LoVo (cell line): ENCODE measurements around the gene CREB3.

Experiments
- DNase-seq: peaks from one replicate; pipeline ENCODE4 v3.0.0-alpha.2; 2016; ENCODE audit warnings: low spot score

Gene CREB3

DNA sequence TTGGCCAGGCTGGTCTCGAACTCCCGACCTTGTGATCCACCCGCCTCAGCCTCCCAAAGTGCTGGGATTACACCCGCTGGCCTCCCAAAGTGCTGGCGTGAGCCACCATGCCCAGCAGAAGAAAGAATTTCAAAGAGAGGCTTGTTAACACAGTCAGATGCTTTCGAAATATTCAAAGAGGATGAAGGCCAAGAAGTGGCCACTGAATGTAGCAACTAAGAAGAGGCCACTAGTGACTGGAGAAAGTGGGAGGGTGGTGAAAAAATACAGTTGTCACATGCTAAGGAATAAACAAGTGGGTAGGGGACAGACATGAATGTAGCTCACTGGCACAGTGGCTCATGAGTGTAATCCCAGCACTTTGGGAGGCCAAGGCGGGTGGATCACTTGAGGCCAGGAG lies 29.8 kb upstream of the CREB3 start:
- no peak for DNase-seq

DNA sequence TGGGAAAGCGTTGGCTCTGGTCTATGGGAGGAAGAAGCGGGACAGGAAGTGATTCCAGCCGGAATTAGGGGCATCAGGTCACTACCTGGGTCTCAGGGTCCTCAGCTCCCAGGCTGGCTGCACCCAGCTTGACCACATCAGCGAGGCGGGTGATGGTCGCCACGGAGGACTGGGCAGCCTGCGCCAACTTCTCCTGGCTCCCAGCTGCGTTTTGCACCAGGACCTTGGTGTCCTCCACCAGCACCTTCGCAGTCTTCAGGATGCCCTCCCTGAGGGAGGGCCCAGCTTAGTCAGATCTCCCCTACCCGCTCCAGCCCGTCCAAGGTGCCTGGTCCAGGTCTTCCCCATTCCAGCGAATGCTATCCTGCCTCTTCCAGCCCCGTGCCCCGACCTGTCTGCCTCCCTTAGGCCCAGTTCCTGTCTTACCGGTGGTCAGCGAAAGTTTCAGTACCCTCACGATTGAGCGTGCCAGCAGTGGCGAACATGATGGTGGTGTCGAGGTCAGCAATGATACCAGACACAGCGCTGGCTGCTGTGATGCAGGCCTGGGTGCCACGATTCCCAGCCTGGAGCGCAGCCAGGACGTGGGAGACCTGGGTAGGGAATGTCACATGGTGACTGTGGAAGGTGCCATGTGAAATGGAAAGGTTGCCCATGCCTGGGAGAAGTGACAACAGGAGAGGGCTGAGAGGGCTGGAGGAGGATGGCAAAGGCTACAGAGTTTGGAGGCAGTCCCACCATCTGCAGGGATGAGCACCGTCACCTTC lies 28.4 kb upstream of the CREB3 start:
- DNase-seq = no peak

DNA sequence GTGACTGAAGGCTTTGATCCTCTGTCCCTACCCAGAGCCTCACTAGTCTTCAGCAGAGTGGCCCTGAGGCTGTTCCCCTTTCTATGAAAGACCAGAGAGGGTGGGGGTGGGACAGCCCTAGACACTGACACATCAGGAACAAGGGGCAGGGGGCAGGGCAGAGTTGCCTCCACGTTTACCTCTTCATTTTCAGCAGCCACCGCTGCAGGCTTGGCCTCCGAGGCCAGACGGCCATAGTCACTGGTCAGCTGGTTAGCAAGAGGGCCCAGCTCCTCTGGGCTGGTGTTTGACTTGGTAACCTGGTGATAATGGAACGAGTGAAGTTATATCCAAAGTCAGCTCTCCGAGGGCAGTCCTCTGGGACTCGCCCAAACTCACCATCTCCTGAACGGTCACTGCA lies 27.1 kb upstream of the CREB3 start:
- no peak for DNase-seq

DNA sequence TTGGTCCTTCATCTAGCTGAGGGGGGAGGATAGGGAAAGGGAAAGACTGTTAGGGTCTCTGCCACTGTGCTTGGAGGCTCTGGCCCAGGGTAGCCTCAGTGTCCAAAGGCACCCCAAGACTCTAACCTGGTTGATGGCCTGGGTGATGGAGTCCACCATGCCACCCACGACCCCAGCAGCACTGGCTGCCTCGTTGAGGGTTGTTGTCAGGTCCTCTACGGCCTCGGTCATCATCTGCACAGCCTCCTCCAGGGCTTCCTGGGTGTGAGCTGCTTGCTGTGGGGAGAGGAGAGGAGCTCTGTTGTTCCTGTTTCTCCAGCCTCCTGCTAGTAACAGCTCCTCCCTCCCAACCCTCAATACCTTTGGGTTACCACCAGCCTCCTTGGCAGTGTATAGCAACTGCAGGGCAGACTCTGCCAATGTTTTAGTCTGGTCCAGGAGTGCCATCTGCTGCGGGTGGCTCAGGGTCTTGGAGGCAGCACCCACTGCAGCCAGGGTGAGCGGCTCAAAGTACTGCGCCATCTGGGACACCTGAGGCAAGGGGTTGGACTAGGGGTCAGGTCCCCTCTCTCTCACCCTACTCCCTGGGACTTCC lies 26.5 kb upstream of the CREB3 start:
- DNase-seq = no peak

DNA sequence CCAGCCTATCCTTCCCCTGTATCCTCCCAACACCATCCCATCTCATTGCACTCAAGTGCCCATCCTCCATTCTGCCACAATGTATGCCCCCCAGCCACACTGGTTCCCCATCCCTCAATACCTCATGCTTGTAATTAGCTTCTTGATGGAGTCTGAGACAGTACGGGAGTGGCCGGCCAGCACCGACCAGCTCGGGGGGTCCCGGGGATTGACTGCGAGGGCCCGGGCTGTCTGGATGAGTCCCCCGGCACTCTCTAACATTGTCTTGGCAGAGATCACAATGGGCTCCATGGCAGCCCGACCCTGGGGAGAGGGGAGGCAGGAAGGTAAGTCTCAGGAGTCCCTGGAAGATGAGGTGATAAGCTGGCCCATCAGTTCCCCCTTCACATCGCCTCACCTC lies 25.5 kb upstream of the CREB3 start:
- DNase-seq = no peak

DNA sequence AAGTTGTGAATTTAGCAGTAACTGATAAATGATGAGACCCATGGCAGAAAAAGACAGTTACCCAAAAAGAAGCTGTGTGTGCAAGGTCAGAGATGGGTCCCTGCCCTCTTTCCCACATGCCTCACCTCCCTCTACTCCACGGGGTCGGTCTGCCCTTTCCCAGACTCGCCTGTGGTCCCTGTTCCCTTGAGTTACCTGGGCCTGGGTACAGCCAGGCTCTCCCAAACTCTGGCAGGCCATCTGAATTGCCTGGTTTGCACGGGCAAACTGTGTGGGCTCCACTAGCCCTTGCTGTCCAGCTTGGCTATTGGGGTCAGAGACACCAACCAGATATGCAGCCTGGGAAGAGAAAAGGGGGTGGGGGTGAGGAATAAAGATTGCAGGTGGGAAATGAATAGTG lies 24.3 kb upstream of the CREB3 start:
- DNase-seq = no peak

DNA sequence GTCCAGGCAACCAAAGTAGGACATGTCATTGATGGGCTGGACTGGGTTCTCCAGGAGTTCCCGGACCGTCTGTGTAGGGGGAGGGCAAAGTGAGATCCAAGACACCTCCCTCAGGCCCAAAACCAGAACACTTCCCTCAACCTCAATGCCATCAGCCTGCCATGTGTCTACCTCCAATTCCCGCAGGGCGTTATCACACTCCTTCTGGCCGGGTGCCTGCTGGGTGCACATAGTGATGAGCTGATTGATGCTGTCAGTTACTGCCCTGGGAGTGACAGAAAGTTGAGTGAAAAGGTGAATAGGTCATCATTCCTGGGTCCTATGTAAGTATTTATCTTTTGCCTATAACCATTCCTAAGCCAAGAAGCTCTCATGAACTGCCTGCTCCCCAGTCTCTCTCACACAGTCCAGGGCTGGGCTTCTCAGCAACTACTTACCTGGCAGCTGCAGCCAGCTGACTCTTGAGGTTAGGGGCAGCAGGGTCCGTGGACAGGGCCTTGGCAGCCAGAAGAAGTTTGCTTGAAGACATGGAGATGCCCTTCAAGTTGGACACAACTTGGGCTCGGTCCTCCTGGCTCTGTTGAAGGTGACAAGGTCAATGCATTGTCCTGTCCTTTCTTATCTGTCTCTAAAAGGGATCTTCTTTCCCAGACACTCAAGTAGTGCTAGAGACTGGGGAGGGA lies 21.5 kb upstream of the CREB3 start:
- no peak for DNase-seq

DNA sequence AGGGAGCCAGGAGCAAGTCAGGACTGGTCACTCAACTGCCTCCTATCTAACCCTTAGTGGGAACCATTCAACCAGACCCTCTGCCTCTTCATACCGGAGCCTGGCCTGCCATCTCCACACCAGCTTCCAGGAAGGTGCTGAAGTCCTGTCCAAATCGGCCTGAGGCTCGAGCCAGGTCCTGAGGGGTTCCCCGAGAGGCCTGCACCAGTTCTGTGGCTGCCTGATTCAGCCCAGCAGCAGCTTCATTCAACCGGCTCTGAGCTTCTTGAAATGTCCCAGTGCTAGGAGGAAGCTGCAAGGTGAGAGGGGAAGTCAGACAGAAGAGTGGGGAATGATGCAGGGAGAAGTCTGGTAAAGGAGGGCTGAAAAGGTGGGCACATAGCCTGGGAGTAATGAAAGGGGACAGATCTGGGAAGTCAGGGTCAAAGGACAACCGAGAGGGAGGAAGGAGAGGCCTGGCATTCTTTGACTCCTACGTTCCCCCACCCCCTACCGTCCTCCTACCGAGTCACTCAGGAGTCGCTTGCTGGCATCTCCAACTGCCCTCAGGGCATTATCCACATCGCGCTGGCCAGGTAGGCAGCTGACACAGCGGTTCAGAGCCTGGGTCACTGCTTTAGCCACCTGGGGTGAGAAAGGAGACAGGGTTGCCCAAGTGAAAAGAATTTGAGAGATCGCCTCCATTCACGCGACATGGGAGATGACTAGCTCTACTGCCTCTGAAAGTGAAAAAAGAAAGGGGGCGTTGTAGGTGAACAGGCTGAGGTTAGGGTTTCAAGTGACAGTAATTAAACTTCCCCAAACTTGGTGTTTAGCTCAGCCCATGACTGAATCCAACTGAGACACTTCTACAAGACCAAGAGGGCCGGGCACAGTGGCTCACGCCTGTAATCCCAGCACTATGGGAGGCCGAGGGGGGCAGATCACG lies 20.7 kb upstream of the CREB3 start:
- no peak for DNase-seq

DNA sequence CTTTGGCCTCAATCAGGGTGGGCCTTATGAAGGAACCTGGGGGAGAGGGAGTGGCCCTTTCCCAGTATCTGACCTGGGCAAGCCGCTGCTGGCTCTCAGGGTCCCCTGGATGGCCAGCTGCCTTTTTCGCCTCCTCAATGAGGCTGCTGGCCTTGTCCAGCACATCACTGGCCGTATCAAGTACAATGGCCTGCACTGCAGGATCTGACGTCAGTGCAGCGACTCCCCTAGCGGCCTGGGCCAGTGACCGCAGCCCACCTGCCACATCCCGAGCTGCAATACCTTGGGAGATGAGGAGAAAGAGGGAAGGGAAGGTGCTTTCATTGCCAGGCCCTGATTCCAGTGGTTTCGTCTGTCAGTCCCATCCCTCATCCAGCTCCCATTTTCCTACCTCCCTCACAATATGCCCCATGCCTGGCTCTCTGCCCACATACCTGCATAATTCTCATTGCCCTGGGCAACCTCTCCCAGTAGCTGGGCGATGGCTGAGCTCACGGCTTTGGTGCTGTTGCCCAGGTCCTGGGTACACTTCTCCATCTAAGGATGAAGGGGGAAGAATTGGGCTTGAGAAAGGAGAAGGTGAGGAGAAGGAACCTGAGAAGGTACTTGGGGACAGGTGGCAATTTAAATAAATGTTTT lies 19.6 kb upstream of the CREB3 start:
- no peak for DNase-seq

DNA sequence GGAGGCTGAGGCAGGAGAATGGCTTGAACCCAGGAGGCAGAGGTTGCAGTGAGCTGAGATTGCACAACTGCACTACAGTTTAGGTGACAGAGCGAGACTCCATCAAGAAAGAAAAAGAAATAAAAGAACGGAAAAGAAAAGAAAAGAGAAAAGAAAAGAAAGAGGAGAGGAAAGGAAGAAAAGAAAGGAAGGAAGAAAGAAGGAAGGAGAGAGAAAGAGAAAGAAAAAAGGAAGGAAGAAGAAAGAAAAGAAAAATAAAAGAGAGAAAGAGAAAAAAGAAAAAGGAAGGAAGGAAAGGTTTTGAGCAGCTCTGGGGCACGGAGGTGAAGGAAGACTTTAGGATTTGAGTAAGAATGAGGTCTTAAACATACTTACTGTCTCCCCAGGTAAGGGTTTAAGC lies 18.9 kb upstream of the CREB3 start:
- DNase-seq = no peak

DNA sequence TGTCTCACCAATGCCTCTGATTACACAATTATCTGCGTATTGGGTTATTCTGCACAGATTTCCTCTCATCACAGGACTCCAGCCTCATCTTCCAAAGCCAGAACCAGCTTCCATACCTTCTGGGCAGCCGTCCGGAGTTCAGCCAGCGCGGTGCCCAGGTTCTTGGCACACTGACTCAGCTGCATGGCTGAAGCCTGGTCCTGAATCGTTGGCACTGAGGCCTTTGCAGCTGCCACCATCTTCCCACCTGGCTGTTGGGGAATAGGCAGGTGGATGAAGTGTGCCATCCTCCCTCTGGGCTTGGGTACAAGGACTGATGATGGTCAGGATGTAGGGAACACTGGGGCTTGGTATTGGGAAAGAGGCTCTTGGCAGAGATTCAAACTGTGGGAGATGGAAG lies 18.3 kb upstream of the CREB3 start:
- DNase-seq = no peak

DNA sequence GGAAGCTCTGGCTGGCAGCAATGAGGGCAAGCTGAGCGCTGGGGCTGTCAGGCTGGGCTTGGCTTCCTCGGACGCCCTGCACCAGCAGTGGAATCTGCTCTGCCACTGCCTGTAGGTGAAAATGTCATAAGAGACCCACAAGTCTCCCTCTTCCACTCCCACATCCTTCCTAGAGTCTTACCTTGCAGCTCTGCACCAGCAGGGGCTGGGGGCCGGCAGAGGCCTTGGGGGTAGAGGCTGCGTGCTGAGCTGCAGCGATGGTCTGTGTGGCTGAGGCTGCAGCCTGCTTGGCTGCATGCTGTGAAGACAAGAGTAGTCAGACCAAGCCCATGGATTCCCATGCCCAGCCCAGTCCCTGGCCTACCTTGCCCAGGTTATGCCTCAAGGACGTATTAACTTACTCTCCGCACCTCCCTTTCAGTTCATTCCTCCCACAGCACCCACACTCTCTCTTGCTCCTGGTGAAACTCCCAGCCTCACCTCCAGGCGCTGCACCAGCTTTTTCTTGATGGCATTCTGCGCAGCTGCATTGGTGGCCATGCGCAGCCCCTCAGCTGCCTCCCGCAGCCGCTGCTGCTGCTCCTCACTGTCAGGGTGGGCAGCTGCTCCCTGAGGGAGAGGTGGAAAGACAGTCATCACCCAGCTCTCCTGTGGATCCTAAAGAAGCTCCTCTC lies 17.8 kb upstream of the CREB3 start:
- no peak for DNase-seq

DNA sequence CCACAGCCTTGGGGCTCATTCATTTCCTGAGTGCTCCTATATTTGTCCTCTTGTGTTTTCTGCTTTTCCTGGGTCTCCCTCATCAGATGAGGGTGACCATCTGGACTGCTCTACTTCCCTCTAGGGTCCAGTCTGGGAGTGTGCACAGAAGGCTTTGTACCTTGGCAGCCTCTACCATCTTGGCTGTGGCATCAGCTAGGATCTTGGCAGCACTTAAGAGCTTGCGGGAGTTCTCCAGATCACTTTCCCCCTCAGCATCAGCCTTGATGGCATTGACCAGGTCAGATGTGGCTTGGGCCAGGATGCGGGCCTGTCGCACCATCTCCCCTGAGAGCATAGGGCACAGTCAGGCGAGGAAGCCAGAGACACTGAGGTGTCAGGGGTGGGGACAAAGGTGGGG lies 16.2 kb upstream of the CREB3 start:
- DNase-seq = no peak

DNA sequence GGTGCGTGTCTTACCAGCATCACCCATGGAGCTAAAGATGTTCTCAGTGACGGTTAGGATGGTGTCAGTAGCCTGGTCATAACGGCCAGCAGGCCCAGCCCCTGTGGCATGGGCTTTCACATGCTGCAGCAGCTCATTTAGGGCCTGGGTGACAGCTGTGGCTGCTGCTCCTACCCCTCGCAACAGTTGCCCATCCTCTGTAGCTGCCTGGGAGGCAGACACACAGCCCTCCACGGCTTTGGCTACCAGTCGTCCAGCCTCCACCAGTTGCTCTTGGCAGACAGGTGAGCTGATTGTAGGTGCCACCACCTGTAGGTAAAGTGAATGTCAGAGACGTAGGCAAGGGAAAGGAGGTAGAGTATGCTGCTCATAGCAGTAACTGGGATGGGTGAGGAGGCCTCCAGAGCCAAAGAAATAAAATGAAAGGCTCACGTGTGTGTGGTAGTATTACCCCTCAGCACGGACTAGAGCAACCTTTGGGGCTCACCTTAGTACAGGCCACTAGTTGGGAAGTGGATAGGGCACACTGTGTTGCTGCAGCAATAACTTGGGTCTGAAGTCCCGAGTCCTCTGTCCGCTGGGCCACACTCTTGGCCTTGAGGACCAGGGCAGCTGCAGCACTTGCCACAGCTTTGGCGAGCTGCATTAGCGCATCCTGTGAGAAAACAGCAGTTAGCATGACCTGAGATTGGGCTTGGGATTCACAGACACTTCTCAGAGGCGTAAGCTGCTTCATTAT lies 15.2 kb upstream of the CREB3 start:
- no peak for DNase-seq

DNA sequence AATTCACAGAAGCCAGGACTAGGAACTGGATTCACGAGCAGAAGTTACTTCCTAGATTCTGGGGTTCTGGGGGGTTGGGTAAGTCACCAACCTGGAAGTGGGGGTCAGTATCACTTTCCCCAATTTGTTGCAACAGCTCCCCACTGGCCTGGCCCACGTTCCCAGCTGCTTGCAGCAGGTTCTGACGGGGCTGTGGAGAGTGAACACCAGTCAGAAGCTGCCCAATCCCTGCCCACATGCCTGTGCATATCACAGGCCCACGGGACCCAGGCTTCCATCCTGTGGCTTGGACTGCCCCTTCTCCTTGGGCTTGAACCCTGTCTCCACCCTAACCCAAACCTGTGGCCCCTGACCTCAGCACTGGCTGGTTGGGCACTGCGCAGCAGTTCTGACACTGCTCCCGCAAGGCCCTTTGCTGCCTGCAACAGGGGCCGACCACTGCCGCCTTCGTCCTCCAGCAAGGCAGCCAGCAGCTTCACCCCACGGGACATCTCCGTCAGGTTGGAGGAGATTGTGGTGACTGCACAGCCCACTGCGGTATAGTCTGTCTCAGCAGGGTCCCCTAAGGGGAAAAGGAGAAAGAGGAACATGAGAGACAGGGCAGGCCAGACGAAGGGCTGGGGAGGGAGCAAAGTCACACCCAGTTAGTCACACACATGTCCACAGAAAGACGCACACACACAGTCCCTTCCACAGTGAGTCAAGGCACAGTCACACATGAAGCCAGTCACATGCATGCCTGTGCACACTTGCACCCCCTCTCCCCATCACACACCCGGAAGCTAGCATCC lies 13.6 kb upstream of the CREB3 start:
- DNase-seq = no peak

DNA sequence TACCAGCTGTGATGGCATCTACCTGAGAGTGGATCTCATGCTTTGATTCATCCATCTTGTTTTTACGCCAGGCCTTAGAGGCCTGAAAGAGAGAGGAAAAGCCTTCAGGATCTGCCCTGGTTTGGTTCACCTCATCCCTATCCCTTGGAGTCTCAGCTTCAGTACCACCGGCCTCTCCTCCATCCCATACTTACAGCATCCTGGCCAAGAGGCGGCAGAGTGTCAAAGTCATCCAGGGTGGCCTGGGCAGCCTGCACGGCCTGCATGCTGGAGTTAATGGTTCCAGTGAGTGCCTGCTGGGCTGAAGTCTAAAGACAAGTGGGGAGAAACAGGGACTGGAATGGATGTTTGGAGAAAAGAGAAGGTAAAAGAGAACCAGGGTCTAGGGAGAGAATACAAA lies 12.9 kb upstream of the CREB3 start:
- no peak for DNase-seq

DNA sequence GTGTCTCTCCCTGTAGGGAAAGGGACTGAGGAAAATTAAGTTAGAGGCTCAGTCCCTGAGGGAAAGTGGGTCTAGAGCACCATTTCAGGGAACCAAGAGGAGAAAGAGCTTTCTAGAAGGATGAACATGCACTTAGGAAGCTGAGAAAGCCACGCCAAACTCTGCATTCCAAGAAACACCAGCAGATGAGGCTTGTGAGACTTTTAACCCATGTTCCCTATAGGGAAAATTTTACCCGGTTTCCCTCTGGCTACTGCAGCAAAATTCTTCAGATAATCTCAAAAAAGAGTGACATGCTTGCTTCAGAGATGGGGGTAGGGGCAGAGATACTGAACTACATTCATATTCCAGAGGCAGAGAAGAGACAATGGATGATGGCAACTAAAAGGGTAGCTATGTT lies 9.0 kb upstream of the CREB3 start:
- DNase-seq = no peak

DNA sequence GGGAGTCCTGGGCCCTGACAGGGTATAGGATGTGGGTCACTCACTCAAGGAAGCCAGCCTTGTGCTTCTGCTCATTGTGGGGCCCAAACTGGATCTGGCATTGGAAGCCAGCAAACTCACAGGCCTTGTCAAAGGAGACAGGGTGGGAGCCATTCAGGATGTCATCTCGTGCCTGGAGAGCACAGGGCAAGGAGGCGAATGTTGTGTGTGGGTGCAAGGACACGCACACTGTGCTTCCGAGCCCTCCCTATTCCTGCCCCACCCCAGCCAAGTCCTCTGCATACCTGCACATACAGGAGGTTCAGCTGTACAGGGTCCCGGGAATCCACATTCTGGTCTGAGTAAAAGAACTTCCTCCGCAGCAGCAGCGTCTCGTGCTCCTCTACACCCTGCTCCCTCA lies 8.6 kb upstream of the CREB3 start:
- no peak for DNase-seq

DNA sequence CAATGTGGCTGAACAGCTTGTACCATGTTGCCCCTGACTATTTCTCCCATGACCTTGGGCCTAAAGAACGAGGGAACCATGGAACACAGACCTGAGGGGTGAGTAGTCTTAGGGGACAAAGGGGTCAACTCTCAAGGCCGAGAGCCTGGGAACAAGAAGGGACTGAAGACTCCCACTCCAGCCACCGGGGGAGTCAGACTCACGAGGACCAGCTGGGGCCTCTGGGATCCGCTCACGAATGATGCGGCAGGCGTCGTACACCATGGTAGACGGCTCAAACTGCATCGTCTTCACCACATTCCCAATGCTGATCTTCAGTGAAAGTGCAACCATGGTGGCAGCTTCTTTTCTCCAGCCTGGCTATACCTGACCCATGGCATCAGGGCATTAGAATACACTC lies 7.1 kb upstream of the CREB3 start:
- no peak for DNase-seq

DNA sequence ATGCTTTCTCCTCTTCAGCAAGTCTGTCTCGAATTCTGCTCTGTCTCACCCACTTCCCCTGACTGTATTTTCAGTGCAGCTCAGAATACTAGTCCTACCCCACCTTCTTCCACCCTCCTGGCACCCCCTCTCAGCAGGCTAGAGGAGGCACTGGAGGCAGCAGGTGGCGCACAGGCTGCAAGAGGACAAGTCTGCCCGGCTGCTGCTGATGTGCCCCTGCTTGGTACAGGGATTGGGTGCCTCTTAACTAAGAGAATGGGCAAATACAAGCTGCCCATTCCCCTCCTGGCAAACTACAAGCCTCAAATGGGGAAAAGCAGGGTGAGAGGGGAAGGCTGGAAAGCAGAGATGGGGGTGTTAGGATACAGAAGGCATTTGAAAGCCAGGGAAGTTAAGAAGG lies 5.5 kb upstream of the CREB3 start:
- DNase-seq = no peak
